Neuronal stem cell (in vitro differentiated cells): ENCODE data around the gene RPS6KA5.

Experiments used
- DNase-seq: peaks from one replicate; pipeline ENCODE4 v3.0.0-alpha.2; 2013; ENCODE audit warnings: low spot score
- H2AFZ ChIP-seq: one replicate; pipeline ENCODE4 v1.6.1; 2013; ENCODE audit warnings: mild to moderate bottlenecking, low read length, inconsistent platforms
- H2AK5ac ChIP-seq: 2 replicates; pipeline ENCODE4 v1.6.1; 2013; ENCODE audit warnings: low read depth, mild to moderate bottlenecking, inconsistent platforms, low read length, moderate library complexity, mixed read lengths
- H2BK120ac ChIP-seq: 2 replicates; pipeline ENCODE4 v1.6.1; 2013; ENCODE audit warnings: low read depth, mild to moderate bottlenecking, inconsistent platforms, low read length, moderate library complexity, mixed read lengths
- H2BK12ac ChIP-seq: one replicate; pipeline ENCODE4 v1.6.1; 2013; ENCODE audit warnings: low read length, inconsistent platforms
- H2BK15ac ChIP-seq: 2 replicates; pipeline ENCODE4 v1.6.1; 2013; ENCODE audit warnings: mild to moderate bottlenecking, low read length, inconsistent platforms, mixed read lengths
- H2BK5ac ChIP-seq: one replicate; pipeline ENCODE4 v1.6.1; 2013; ENCODE audit warnings: inconsistent platforms, mild to moderate bottlenecking, low read length, moderate library complexity
- H3K14ac ChIP-seq: one replicate; pipeline ENCODE4 v1.6.1; 2013; ENCODE audit warnings: low read length, inconsistent platforms
- H3K18ac ChIP-seq: 2 replicates; pipeline ENCODE4 v1.6.1; 2013; ENCODE audit warnings: low read length, inconsistent platforms
- H3K23ac ChIP-seq: 2 replicates; pipeline ENCODE4 v1.6.1; 2013; ENCODE audit warnings: low read depth, mild to moderate bottlenecking, mixed read lengths, low read length, inconsistent platforms; ENCODE audit not compliant: poor library complexity
- H3K27ac ChIP-seq: replicated peaks from 3 replicates; pipeline ENCODE4 v1.5.1; 2013; ENCODE audit warnings: low read length, inconsistent platforms
- H3K27me3 ChIP-seq, 3 experiments: 2 replicates each; pipeline ENCODE4 v1.6.1; 2013; ENCODE audit warnings: low read length in 3 of 3, mild to moderate bottlenecking in 2 of 3, inconsistent platforms in 1 of 3, low read depth in 1 of 3, mixed read lengths in 1 of 3, moderate library complexity in 1 of 3; ENCODE audit not compliant: control insufficient read depth in 3 of 3, insufficient read depth in 3 of 3
- H3K36me3 ChIP-seq, 2 donors: replicated peaks in 1 of 2; 2 replicates each; pipeline ENCODE4 v1.6.1; 2013; ENCODE audit warnings: low read length in 2 of 2; ENCODE audit not compliant: control insufficient read depth in 2 of 2, insufficient read depth in 2 of 2
- H3K4ac ChIP-seq: 2 replicates; pipeline ENCODE4 v1.6.1; 2013; ENCODE audit warnings: inconsistent platforms, mild to moderate bottlenecking, low read length, moderate library complexity
- H3K4me1 ChIP-seq, 2 donors: 1 replicate in 1 of 2; 2 replicates in 1 of 2; pipeline ENCODE4 v1.6.1; 2013; ENCODE audit warnings: low read length in 2 of 2, low read depth in 1 of 2; ENCODE audit not compliant: control insufficient read depth in 2 of 2, insufficient read depth in 1 of 2
- H3K4me2 ChIP-seq: one replicate; pipeline ENCODE4 v1.6.1; 2013; ENCODE audit warnings: mild to moderate bottlenecking, low read length, inconsistent platforms; ENCODE audit not compliant: insufficient read depth, poor library complexity, severe bottlenecking
- H3K4me3 ChIP-seq, 2 donors: 2 replicates each; pipeline ENCODE4 v1.5.1; 2013; ENCODE audit warnings: low read length in 2 of 2, mild to moderate bottlenecking in 2 of 2, inconsistent platforms in 1 of 2, moderate library complexity in 1 of 2
- H3K79me1 ChIP-seq: one replicate; pipeline ENCODE4 v1.6.1; 2013; ENCODE audit warnings: low read depth, mild to moderate bottlenecking, inconsistent platforms, low read length, moderate library complexity
- H3K9ac ChIP-seq: one replicate; pipeline ENCODE4 v1.6.1; 2013; ENCODE audit warnings: mild to moderate bottlenecking, low read depth, low read length, inconsistent platforms; ENCODE audit not compliant: poor library complexity
- H3K9me3 ChIP-seq, 2 donors: replicated peaks in 1 of 2; 2 replicates each; pipeline versions ENCODE3 to v1.6.1; 2013; ENCODE audit warnings: low read length in 2 of 2, mild to moderate bottlenecking in 2 of 2, inconsistent platforms in 1 of 2, low read depth in 1 of 2, mixed read lengths in 1 of 2, moderate library complexity in 1 of 2; ENCODE audit not compliant: control insufficient read depth in 2 of 2, insufficient read depth in 1 of 2
- H4K8ac ChIP-seq: one replicate; pipeline ENCODE4 v1.6.1; 2013; ENCODE audit warnings: low read depth, mild to moderate bottlenecking, inconsistent platforms, low read length, moderate library complexity
- H4K91ac ChIP-seq: one replicate; pipeline ENCODE4 v1.6.1; 2013; ENCODE audit warnings: low read length, low read depth, mild to moderate bottlenecking, inconsistent platforms; ENCODE audit not compliant: poor library complexity
- WGBS, 2 donors: extraction: QIAGEN DNeasy Blood & Tissue Kit; methylation state at CpG; one replicate each; pipeline ENCODE4 v1.1.7; 2013; ENCODE audit warnings: missing lambda C conversion rate in 2 of 2, mixed read lengths in 1 of 2; ENCODE audit not compliant: insufficient read length in 2 of 2, insufficient replicate concordance in 1 of 2; ENCODE audit errors: extremely low coverage in 2 of 2; 5-methylcytosine and 5-hydroxymethylcytosine counted together

RPS6KA5 gene

GRCh38 chr14:90804292-90805083, 256.0 kb downstream of the RPS6KA5 start:
- Histone ChIP-seq H3K79me1 (peaks cover 3% of the 10 kb centered on the region), H3K4ac (no peak overlapping the region), H3K36me3 (no peaks in the 10 kb centered on the region), H4K8ac (no peak overlapping the region), H4K91ac (no peak overlapping the region), H2BK12ac (no peak overlapping the region), H3K4me3 (peak overlapping the region in 1 of 2 donors; percentile 14), H3K4me2 (no peak overlapping the region), H2AK5ac (peak overlapping the region; percentile 75), H2BK5ac (peak overlapping the region; percentile 53), H2AFZ (no peak overlapping the region), H3K23ac (peak overlapping the region; percentile 34), H3K27me3 (no peaks in the 10 kb centered on the region), H3K27ac (peak overlapping the region; percentile 17), H2BK120ac (peak overlapping the region; percentile 81), H3K9ac (no peak overlapping the region), H2BK15ac (no peak overlapping the region), H3K18ac (peak overlapping the region; percentile 24), H3K4me1 (peaks cover 0 to 4% of the 10 kb centered on the region in 2 donors), H3K14ac (peak overlapping the region; percentile 94), H3K9me3 (no peaks in the 10 kb centered on the region)
- no peak for DNase-seq
- WGBS, 2 donors: no CpG with 5 or more reads among the region's 18 CpGs

GRCh38 chr14:90803249-90803648, 257.2 kb downstream of the RPS6KA5 start:
- Histone ChIP-seq H3K4me2 (no peak overlapping the region), H2BK12ac (no peak overlapping the region), H4K91ac (no peak overlapping the region), H2BK15ac (no peak overlapping the region), H3K14ac (no peak overlapping the region), H3K4me1 (peaks cover 0 to 4% of the 10 kb centered on the region in 2 donors), H3K9me3 (no peaks in the 10 kb centered on the region), H3K79me1 (peaks cover 3% of the 10 kb centered on the region), H4K8ac (no peak overlapping the region), H2BK5ac (no peak overlapping the region), H3K23ac (peak overlapping the region; percentile 65), H2BK120ac (no peak overlapping the region), H3K4me3 (no peak overlapping the region), H3K4ac (no peak overlapping the region), H3K36me3 (no peaks in the 10 kb centered on the region), H2AK5ac (no peak overlapping the region), H2AFZ (no peak overlapping the region), H3K9ac (no peak overlapping the region), H3K27me3 (no peaks in the 10 kb centered on the region), H3K18ac (no peak overlapping the region), H3K27ac (no peak overlapping the region)
- no CpG with 5 or more reads among the region's 2 CpGs for WGBS, 2 donors
- DNase-seq: no peak

GRCh38 chr14:90799420-90799819, 261.0 kb downstream of the RPS6KA5 start:
- no peak overlapping the region for H2BK120ac ChIP-seq
- H3K9me3 ChIP-seq: peaks cover 0 to 8% of the 10 kb centered on the region in 2 donors
- no CpG with 5 or more reads among the region's 5 CpGs for WGBS, 2 donors
- H3K4ac ChIP-seq: no peak overlapping the region
- H3K4me1 ChIP-seq: peaks cover 3% of the 10 kb centered on the region in 2 donors
- H3K36me3 ChIP-seq: no peaks in the 10 kb centered on the region
- no peak overlapping the region for H3K18ac ChIP-seq
- H3K27me3 ChIP-seq: no peaks in the 10 kb centered on the region
- H3K23ac ChIP-seq: no peak overlapping the region
- no peak overlapping the region for H2BK5ac ChIP-seq
- H3K4me3 ChIP-seq: no peak overlapping the region
- no peak overlapping the region for H2BK12ac ChIP-seq
- H3K27ac ChIP-seq: no peak overlapping the region
- no peak overlapping the region for H2AFZ ChIP-seq
- DNase-seq: no peak
- H3K14ac ChIP-seq: no peak overlapping the region
- no peak overlapping the region for H3K9ac ChIP-seq
- H4K8ac ChIP-seq: no peak overlapping the region
- H3K79me1 ChIP-seq: peaks cover 3% of the 10 kb centered on the region
- no peak overlapping the region for H2AK5ac ChIP-seq
- no peak overlapping the region for H4K91ac ChIP-seq
- H3K4me2 ChIP-seq: no peak overlapping the region
- no peak overlapping the region for H2BK15ac ChIP-seq

GRCh38 chr14:90797919-90798318, 262.5 kb downstream of the RPS6KA5 start:
- Histone ChIP-seq H3K79me1 (peaks cover 3% of the 10 kb centered on the region), H3K4me2 (no peak overlapping the region), H2BK120ac (no peak overlapping the region), H3K14ac (no peak overlapping the region), H2BK15ac (no peak overlapping the region), H3K9ac (no peak overlapping the region), H3K27ac (no peak overlapping the region), H3K4me1 (peaks cover 1 to 3% of the 10 kb centered on the region in 2 donors), H4K91ac (no peak overlapping the region), H3K4ac (no peak overlapping the region), H3K36me3 (no peaks in the 10 kb centered on the region), H3K18ac (no peak overlapping the region), H3K23ac (no peak overlapping the region), H2AFZ (no peak overlapping the region), H3K4me3 (peak overlapping the region in 1 of 2 donors; percentile 20), H4K8ac (no peak overlapping the region), H2BK12ac (no peak overlapping the region), H3K9me3 (peaks cover 0 to 8% of the 10 kb centered on the region in 2 donors), H2AK5ac (no peak overlapping the region), H3K27me3 (no peaks in the 10 kb centered on the region), H2BK5ac (no peak overlapping the region)
- no CpG with 5 or more reads among the region's 13 CpGs for WGBS, 2 donors
- DNase-seq: no peak
